Prostate gland (tissue), 2 donors: ENCODE data around the gene EHMT1. TPM values are rescaled to one million over a fixed set of nuclear protein-coding genes. Genes with fewer than 3 reads are reported as not detected.
A peak's percentile ranks its signal among the peaks of the same experiment; 100 is the strongest.

Experiments
- DNase-seq: peaks from one replicate; pipeline ENCODE4 v3.0.0-alpha.2; 2019; ENCODE audit warnings: low spot score
- H3K27ac ChIP-seq, 2 donors: fragments of 200-600 bp; sonication (generic); 2 replicates each; pipeline ENCODE4 v1.5.1; 2017 to 2019
- H3K27me3 ChIP-seq: fragments of 200-600 bp; sonication (generic); replicated peaks from 2 replicates; pipeline ENCODE4 v1.5.1; 2019; ENCODE audit not compliant: insufficient read depth
- H3K36me3 ChIP-seq, 2 donors: fragments of 200-600 bp; sonication (generic); 1 replicate in 1 of 2; 2 replicates in 1 of 2; pipeline versions ENCODE4 v1.5.1 to v1.8.1; 2017 to 2019
- H3K4me1 ChIP-seq: fragments of 200-600 bp; sonication (generic); replicated peaks from 2 replicates; pipeline ENCODE4 v1.5.1; 2019
- H3K4me3 ChIP-seq, 2 donors: fragments of 200-600 bp; sonication (generic); 2 replicates each; pipeline ENCODE4 v1.5.1; 2017 to 2019
- H3K9me3 ChIP-seq: fragments of 200-600 bp; sonication (generic); 2 replicates; pipeline ENCODE4 v1.5.1; 2017
- POLR2A ChIP-seq: fragments of 450-650 bp; IDR thresholded peaks from one replicate; pipeline ENCODE4 v1.6.1; 2016; ENCODE audit warnings: antibody characterized with exemption, mild to moderate bottlenecking
- POLR2AphosphoS5 ChIP-seq: sonication (generic); formaldehyde crosslinking; IDR thresholded peaks from one replicate; pipeline ENCODE4 v1.6.1; 2017; ENCODE audit warnings: antibody characterized with exemption
- WGBS: methylation state at CpG from one replicate; pipeline ENCODE4 v1.1.5; 2018; 5-methylcytosine and 5-hydroxymethylcytosine counted together
- intact Hi-C: fragments of 100-400 bp; cut with DNase I; formaldehyde crosslinking; loops from one replicate; pipeline ENCODE4 v1.14.2; 2022
- total RNA-seq, 2 donors: library from RNA; depleted of rRNA; stranded (reverse); fragments of >200 nt; gene quantifications; one replicate each; pipeline ENCODE4 v1.1.0, GENCODE V29; 2016
- TF ChIP-seq, protein P1 (sequence below), 4 experiments: fragments of 200-600 bp in 2 of 4; fragments of 450-650 bp in 2 of 4; sonication (generic) in 2 of 4; IDR thresholded peaks; 1 replicate in 3 of 4; 2 replicates in 1 of 4; pipeline ENCODE4 v1.5.1; 2016 to 2019; ENCODE audit warnings: antibody characterized with exemption in 4 of 4, mild to moderate bottlenecking in 2 of 4, moderate library complexity in 2 of 4

Gene EHMT1
- total RNA-seq, 2 donors from 2014 or later = 81.3 to 149 TPM

GRCh38 chr9:137784641-137785513, 166.1 kb downstream of the EHMT1 start:
- DNase-seq = no peak
- H3K27ac ChIP-seq = no peak overlapping the region
- TF ChIP-seq POLR2AphosphoS5 (no peak), POLR2A (no peak)
- TF ChIP-seq, protein P1, sequence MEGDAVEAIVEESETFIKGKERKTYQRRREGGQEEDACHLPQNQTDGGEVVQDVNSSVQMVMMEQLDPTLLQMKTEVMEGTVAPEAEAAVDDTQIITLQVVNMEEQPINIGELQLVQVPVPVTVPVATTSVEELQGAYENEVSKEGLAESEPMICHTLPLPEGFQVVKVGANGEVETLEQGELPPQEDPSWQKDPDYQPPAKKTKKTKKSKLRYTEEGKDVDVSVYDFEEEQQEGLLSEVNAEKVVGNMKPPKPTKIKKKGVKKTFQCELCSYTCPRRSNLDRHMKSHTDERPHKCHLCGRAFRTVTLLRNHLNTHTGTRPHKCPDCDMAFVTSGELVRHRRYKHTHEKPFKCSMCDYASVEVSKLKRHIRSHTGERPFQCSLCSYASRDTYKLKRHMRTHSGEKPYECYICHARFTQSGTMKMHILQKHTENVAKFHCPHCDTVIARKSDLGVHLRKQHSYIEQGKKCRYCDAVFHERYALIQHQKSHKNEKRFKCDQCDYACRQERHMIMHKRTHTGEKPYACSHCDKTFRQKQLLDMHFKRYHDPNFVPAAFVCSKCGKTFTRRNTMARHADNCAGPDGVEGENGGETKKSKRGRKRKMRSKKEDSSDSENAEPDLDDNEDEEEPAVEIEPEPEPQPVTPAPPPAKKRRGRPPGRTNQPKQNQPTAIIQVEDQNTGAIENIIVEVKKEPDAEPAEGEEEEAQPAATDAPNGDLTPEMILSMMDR (IDR thresholded peaks at IDR 0.05) = no peak
- intact Hi-C loops = no loop called here
- H3K9me3 ChIP-seq = no peaks in the 10 kb centered on the region
- 80% methylated on average over 20 of the region's 20 CpGs for whole genome bisulfite sequencing
- H3K4me3 ChIP-seq = no peak overlapping the region
- peaks cover 7 to 10% of the 10 kb centered on the region in 2 donors for H3K36me3 ChIP-seq
- no peaks in the 10 kb centered on the region for H3K4me1 ChIP-seq
- H3K27me3 ChIP-seq = no peaks in the 10 kb centered on the region

DNA sequence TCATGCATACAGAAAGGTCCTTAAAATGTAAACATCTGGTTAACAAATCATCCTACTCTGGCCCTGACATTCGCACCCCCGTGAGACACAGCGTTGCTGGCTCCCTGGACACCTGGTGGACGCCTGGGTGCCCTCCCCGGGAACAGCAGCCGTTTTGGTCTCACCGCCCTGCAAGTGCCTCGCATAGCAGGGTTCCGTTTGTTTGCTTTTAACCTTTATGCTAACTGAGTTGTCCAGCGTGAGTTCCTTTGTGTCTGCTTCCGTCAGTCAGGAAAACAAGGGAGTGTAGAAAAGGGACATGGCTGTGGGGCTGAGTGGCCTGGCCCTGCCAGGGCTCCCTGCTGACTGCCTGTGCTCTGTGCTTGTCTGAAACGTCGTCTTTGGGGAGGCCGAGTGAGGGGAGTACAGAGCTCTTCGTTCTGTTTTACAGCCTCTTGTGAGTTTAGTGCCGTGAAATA, 166.9 kb downstream of the EHMT1 start:
- H3K27ac ChIP-seq = no peak overlapping the region
- WGBS = 40% methylated on average over 16 of the region's 16 CpGs

DNA sequence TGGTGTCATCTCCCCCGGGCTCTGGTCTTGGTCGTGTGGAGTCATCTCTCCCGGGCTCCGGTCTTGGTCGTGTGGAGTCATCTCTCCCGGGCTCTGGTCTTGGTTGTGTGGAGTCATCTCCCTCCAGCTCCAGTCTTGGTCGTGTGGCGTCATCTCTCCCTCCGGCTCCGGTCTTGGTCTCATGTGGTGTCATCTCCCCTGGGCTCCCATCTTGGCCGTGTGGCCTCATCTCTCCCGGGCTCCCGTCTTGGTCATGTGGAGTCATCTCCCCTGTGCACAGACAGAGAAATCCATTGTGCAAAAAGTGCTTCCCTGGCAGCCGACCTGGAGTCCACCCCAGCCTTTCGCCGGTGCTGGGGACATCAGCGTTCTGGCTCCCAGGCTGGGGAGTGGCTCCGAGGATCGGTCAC, 167.7 kb downstream of the EHMT1 start:
- no peaks in the 10 kb centered on the region for H3K4me1 ChIP-seq
- H3K36me3 ChIP-seq = peaks cover 7 to 13% of the 10 kb centered on the region in 2 donors
- TF ChIP-seq POLR2A = no peak
- TF ChIP-seq POLR2AphosphoS5 = no peak
- TF ChIP-seq, protein P1 (IDR thresholded peaks at IDR 0.05) = no peak
- DNase-seq = no peak
- H3K9me3 ChIP-seq = no peaks in the 10 kb centered on the region
- H3K27ac ChIP-seq = no peak overlapping the region
- H3K4me3 ChIP-seq = no peak overlapping the region
- intact Hi-C loops = no loop called here
- 91% methylated on average over 19 of the region's 19 CpGs for WGBS
- H3K27me3 ChIP-seq = no peaks in the 10 kb centered on the region

More for the DNA sequence above, 166.9 kb downstream of the EHMT1 start:
- no peaks in the 10 kb centered on the region for H3K4me1 ChIP-seq
- no peak for DNase-seq
- no peaks in the 10 kb centered on the region for H3K27me3 ChIP-seq
- H3K36me3 ChIP-seq = peaks cover 7 to 11% of the 10 kb centered on the region in 2 donors
- H3K4me3 ChIP-seq = no peak overlapping the region
- intact Hi-C loops = no loop called here
- H3K9me3 ChIP-seq = no peaks in the 10 kb centered on the region
- TF ChIP-seq, protein P1 (IDR thresholded peaks at IDR 0.05) = no peak
- TF ChIP-seq POLR2AphosphoS5 = peak; percentile 4

GRCh38 chr9:137787381-137787780, 168.6 kb downstream of the EHMT1 start:
- WGBS = 91% methylated on average over 9 of the region's 15 CpGs
- no peak for DNase-seq
- peaks cover 3 to 11% of the 10 kb centered on the region in 2 donors for H3K36me3 ChIP-seq

More at GRCh38 chr9:137787381-137787780, 168.6 kb downstream of the EHMT1 start:
- intact Hi-C loops = no loop called here
- H3K4me1 ChIP-seq = no peaks in the 10 kb centered on the region
- no peak overlapping the region for H3K27ac ChIP-seq
- H3K4me3 ChIP-seq = no peak overlapping the region
- TF ChIP-seq, protein P1 (IDR thresholded peaks at IDR 0.05) = no peak
- TF ChIP-seq POLR2AphosphoS5 = no peak
- TF ChIP-seq POLR2A = no peak
- no peaks in the 10 kb centered on the region for H3K9me3 ChIP-seq
- no peaks in the 10 kb centered on the region for H3K27me3 ChIP-seq
